GM10847 (cell line): ENCODE data around the gene SPAG6.

ENCODE experiments used
- POLR2A ChIP-seq: IDR thresholded peaks from 2 replicates; pipeline ENCODE4 v1.6.1; 2011; ENCODE audit not compliant: insufficient read length; ENCODE audit errors: extremely low read depth

SPAG6 gene

GRCh38 chr10:22345301-22346095 is at the start of gene SPAG6:
Gene SPAG6, plus strand, starts transcription at chr10:22345496. Its CDS starts 116 bp downstream, at chr10:22345612.
- no peak for TF ChIP-seq POLR2A

- no peak for TF ChIP-seq POLR2A
Observed at GRCh38 chr10:22301193-22301592, 44.1 kb upstream of the SPAG6 start.

GRCh38 chr10:22303461-22303860 is 41.8 kb upstream of the SPAG6 start:
- no peak for TF ChIP-seq POLR2A

GRCh38 chr10:22305721-22306120 is 39.6 kb upstream of the SPAG6 start:
- no peak for TF ChIP-seq POLR2A

- no peak for TF ChIP-seq POLR2A
Observed at GRCh38 chr10:22308390-22308789, 36.9 kb upstream of the SPAG6 start.

GRCh38 chr10:22309180-22310000 is 35.9 kb upstream of the SPAG6 start:
- TF ChIP-seq POLR2A, result no peak

- TF ChIP-seq POLR2A, result no peak
Observed at GRCh38 chr10:22310928-22311327, 34.4 kb upstream of the SPAG6 start.

- no peak for TF ChIP-seq POLR2A
Observed at GRCh38 chr10:22314852-22315251, 30.4 kb upstream of the SPAG6 start.

GRCh38 chr10:22315455-22316285 is 29.6 kb upstream of the SPAG6 start:
- no peak for TF ChIP-seq POLR2A

- TF ChIP-seq POLR2A, result peak; percentile 72
Observed at GRCh38 chr10:22316286-22317075, 28.8 kb upstream of the SPAG6 start, which contains the start of gene COMMD3. Gene COMMD3, plus strand, starts transcription at chr10:22316388. Its CDS starts 30 bp downstream, at chr10:22316418.

- TF ChIP-seq POLR2A, result no peak
Observed at GRCh38 chr10:22317076-22317370, 28.3 kb upstream of the SPAG6 start.

- no peak for TF ChIP-seq POLR2A
Observed at GRCh38 chr10:22317771-22318565, 27.3 kb upstream of the SPAG6 start.

- no peak for TF ChIP-seq POLR2A
Observed at GRCh38 chr10:22318772-22319171, 26.5 kb upstream of the SPAG6 start.

GRCh38 chr10:22319547-22319979 is 25.7 kb upstream of the SPAG6 start:
- TF ChIP-seq POLR2A, result no peak
